Measurements from ENCODE around the gene RNF103. TPM values are rescaled to one million over a fixed set of nuclear protein-coding genes. Genes with fewer than 3 reads are reported as not detected.

RNF103 gene
- 40.4 and 40.9 TPM in 2 replicates for total RNA-seq

GRCh38 chr2:86623494-86624266, at the start of gene RNF103:
RNF103 (minus strand) TSS chr2:86623865; CDS start chr2:86622886, 979 bp downstream.

GRCh38 chr2:86562922-86563649, 60.6 kb downstream of the RNF103 start, which contains the start of gene CHMP3:
CHMP3 (minus strand) TSS chr2:86563443; CDS start chr2:86563348, 95 bp downstream.

Other genes starting within 250 kb of the RNF103 start
- 36.0 and 40.1 TPM in 2 replicates for gene KDM3A, start 182.5 kb downstream of the RNF103 start, total RNA-seq
- 99.6 and 100.0 TPM in 2 replicates for gene CHMP3, start 60.4 kb downstream of the RNF103 start, total RNA-seq
- 14.2 and 16.9 TPM in 2 replicates for gene RMND5A, start 96.4 kb upstream of the RNF103 start, total RNA-seq
- not detected in 2 replicates for gene CD8A, start 167.0 kb upstream of the RNF103 start, total RNA-seq
- gene CD8B, start 238.0 kb upstream of the RNF103 start, total RNA-seq: 0.22 TPM in 1 of 2 replicates, not detected in the other